PC-9 (cell line): Measurements from ENCODE around the gene TCF20.

Source experiments
- CTCF ChIP-seq: fragments of 200-600 bp; sonication (generic); conservative IDR thresholded peaks from 2 replicates; pipeline ENCODE4 v1.6.1; 2017; ENCODE audit warnings: mixed run types, antibody characterized with exemption, mild to moderate bottlenecking, moderate library complexity
- EZH2 ChIP-seq: fragments of 200-600 bp; sonication (generic); IDR thresholded peaks from 2 replicates; pipeline ENCODE4 v1.8.0; 2017; ENCODE audit warnings: antibody characterized with exemption, low read depth

DNA sequence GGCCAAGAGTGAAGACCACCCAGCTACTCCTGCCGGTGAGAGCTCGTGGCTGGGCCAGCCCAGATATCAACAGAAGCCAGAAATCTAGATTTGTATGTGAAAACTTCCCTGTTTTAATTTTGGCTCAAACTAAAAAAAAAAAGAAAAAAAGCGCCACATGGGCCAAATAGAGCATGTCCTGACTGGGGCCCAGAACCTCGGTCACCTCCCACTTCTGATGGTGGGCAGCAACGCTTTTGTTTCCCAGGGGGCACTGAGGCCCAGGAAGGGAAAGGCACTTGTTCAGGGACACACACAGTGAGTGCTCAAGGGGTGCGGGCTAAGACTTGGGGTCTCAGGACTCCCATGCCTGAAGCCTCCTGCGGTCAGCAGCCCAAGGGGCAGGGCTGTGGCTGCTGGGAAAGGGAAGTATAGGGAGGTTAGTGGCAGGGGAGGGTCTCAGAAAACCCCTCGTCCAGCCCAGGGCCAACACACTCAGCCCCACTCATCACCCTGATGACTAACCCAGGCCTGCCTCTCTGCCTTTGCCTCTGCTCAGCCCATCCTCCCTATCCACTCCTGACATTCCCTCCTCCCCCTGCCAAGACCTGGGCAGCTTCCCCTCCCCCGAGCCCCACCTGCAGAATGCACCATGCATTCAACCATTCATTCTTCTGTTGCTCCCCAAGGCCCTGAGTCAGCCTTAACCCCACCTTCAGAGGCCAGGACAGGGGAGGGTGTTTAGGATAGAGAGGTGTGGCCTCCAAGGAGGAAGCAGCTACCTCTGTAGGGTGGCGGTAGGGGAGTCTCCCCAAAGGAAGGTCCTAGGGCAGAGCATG is 30.0 kb upstream of the TCF20 start:
- TF ChIP-seq EZH2 (no peak), CTCF (no peak)
